GM23248 (cell line): ENCODE results near the gene TRIP6. TPM values are rescaled to one million over a fixed set of nuclear protein-coding genes. Genes with fewer than 3 reads are reported as not detected.
A peak's percentile ranks its signal among the peaks of the same experiment; 100 is the strongest.

Experiments
- DNase-seq: peaks from one replicate; pipeline ENCODE4 v3.0.0-alpha.2; 2015
- H2AFZ ChIP-seq: fragments of 200-600 bp; sonication (generic); 2 replicates; pipeline ENCODE4 v1.6.1; 2016; ENCODE audit warnings: antibody characterized with exemption
- H3F3A ChIP-seq: fragments of 200-600 bp; sonication (generic); 2 replicates; pipeline ENCODE4 v1.6.1; 2016; ENCODE audit warnings: mild to moderate bottlenecking, antibody characterized with exemption, mixed run types; ENCODE audit not compliant: insufficient read depth
- H3K27ac ChIP-seq: fragments of 200-600 bp; sonication (generic); 2 replicates; pipeline ENCODE4 v1.5.1; 2016; ENCODE audit warnings: mild to moderate bottlenecking
- H3K27me3 ChIP-seq: fragments of 200-600 bp; sonication (generic); replicated peaks from 2 replicates; pipeline ENCODE4 v1.6.1; 2016; ENCODE audit warnings: mild to moderate bottlenecking; ENCODE audit not compliant: insufficient read depth
- H3K36me3 ChIP-seq: fragments of 200-600 bp; sonication (generic); 2 replicates; pipeline ENCODE4 v1.6.1; 2016; ENCODE audit warnings: low read depth, mild to moderate bottlenecking
- H3K4me1 ChIP-seq: fragments of 200-600 bp; sonication (generic); 2 replicates; pipeline ENCODE4 v1.6.1; 2016; ENCODE audit warnings: mild to moderate bottlenecking; ENCODE audit not compliant: insufficient read depth
- H3K4me2 ChIP-seq: fragments of 200-600 bp; sonication (generic); one replicate; pipeline ENCODE4 v1.6.1; 2016; ENCODE audit warnings: mild to moderate bottlenecking; ENCODE audit not compliant: unreplicated experiment
- H3K4me3 ChIP-seq: fragments of 200-600 bp; sonication (generic); 2 replicates; pipeline ENCODE4 v1.5.1; 2016; ENCODE audit warnings: mild to moderate bottlenecking
- H3K79me2 ChIP-seq: fragments of 200-600 bp; sonication (generic); 2 replicates; pipeline ENCODE4 v1.6.1; 2016; ENCODE audit warnings: mild to moderate bottlenecking; ENCODE audit not compliant: insufficient read depth
- H3K9ac ChIP-seq: fragments of 200-600 bp; sonication (generic); 2 replicates; pipeline ENCODE4 v1.6.1; 2016; ENCODE audit warnings: mild to moderate bottlenecking
- H3K9me2 ChIP-seq: fragments of 200-600 bp; sonication (generic); 2 replicates; pipeline ENCODE4 v1.6.1; 2016; ENCODE audit warnings: mixed run types, mild to moderate bottlenecking, moderate library complexity; ENCODE audit not compliant: insufficient read depth
- H3K9me3 ChIP-seq: fragments of 200-600 bp; sonication (generic); one replicate; pipeline ENCODE4 v1.6.1; 2017; ENCODE audit warnings: low read depth
- H4K20me1 ChIP-seq: fragments of 200-600 bp; sonication (generic); 2 replicates; pipeline ENCODE4 v1.6.0; 2016; ENCODE audit not compliant: insufficient read depth
- EZH2 ChIP-seq: fragments of 200-600 bp; sonication (generic); IDR thresholded peaks from 2 replicates; pipeline ENCODE4 v1.6.1; 2018; ENCODE audit warnings: antibody characterized with exemption, mild to moderate bottlenecking; ENCODE audit not compliant: insufficient read depth, poor library complexity, severe bottlenecking
- EZH2phosphoT487 ChIP-seq: fragments of 200-600 bp; sonication (generic); IDR thresholded peaks from 2 replicates; pipeline ENCODE4 v1.6.1; 2018; ENCODE audit warnings: antibody characterized with exemption, moderate library complexity, mild to moderate bottlenecking, low read depth; ENCODE audit not compliant: insufficient read depth
- WGBS, 2 experiments: methylation state at CpG; one replicate each; pipeline ENCODE4 v1.1.6; 2015 to 2017; ENCODE audit warnings: low lambda C conversion rate in 2 of 2, low coverage in 1 of 2; ENCODE audit errors: missing lambda C conversion rate in 2 of 2; 5-methylcytosine and 5-hydroxymethylcytosine counted together
- in situ Hi-C: fragments of 300-500 bp; cut with MboI; formaldehyde crosslinking; loops from 2 replicates; pipeline ENCODE4 v1.15.0; 2020
- polyA plus RNA-seq: library from polyadenylated mRNA; unstranded; fragments of >200 nt; fragmentation: Nextera tagmentation; extraction: Ambion mirVana; gene quantifications from 2 replicates; pipeline ENCODE4 v1.2.1, GENCODE V29; 2016
- total RNA-seq: library from RNA; depleted of rRNA; stranded (reverse); fragments of >200 nt; shearing (Covaris generic); gene quantifications from 2 replicates; pipeline ENCODE4 v1.2.3, GENCODE V29; 2014

The TRIP6 gene
- total and polyA plus RNA-seq, 2 experiments from 2014 or later: 68.6 to 113 TPM

DNA sequence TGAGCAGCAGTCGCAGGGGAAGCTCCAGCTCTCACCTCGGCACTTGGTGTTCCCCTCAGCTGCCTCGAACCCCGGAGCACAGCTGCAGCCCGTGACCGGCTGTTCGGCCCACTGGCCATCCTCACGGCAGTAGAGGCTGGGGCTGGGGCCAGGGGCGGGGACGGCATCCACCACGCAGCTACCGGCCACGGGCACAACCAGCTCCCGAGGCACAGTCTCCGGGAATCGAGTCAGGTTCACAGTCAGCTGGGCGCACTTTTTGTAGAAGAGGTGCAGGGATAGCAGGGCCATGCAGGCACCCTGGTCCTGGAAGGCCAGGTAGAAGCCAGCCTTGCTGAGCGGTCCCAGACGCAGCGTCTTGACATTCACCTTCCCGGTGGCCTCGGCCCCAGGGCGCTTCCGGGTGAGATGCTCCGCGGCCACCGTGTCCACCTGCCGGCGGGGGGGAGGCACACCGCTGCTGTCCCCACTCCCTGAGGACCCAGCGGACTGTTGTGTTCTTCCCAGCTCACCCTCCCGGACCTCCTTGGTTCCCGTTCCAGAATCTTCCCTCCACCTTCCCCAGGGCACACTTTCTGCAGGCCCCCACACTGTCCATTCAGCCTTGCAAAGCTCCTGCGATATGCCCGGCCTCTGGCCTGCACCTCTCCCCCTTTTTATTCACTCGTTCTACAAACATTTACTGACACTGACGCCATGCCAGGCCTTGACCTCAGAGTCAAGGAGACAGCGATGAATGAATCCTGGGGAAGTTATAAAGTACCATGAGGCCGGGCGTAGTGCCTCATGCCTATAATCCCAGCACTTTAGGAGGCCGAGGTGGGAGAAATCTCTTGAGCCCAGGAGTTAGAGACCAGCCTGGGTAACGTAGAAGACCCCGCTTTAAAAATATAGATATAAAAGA lies 44.7 kb upstream of the TRIP6 start:
- Histone ChIP-seq H3K4me1 (0 out of 2 replicates have a peak, but pooled peaks cover 14% of the 10 kb centered on the region), H3K9ac (no peak overlapping the region), H3K79me2 (peaks cover 23% of the 10 kb centered on the region), H3K4me2 (no peak overlapping the region), H3K36me3 (no peaks in the 10 kb centered on the region), H3K9me3 (no peaks in the 10 kb centered on the region), H3K9me2 (no peaks in the 10 kb centered on the region), H3K4me3 (no peak overlapping the region), H3F3A (no peaks in the 10 kb centered on the region), H3K27me3 (no peaks in the 10 kb centered on the region), H3K27ac (no peak overlapping the region), H4K20me1 (no peaks in the 10 kb centered on the region), H2AFZ (no peak overlapping the region)
- no peak for DNase-seq
- WGBS, 2 experiments: 91 to 92% methylated on average over 33 to 41 of the region's 43 CpGs
- in situ Hi-C loops: no loop called here
- TF ChIP-seq EZH2: no peak
- no peak for TF ChIP-seq EZH2phosphoT487

DNA sequence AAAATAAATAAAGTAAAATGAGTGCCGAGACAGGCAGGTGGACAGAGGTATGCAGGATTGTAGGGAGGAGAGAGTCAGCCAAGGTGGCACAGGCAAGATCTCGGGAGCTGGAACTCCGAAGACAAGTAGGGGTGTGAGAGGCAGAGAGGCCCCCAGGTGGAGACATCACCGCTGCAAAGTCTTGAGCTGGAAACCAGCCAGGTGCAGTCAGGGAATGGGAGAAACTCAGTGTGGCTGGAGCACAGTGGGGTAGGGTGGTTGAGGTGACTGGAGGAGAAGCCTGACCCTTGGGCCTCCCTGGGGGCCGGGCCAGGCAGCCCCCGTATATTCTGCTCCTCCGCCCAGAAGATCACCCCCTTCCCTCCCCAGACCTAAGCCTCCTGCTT lies 44.1 kb upstream of the TRIP6 start:
- H3K27ac ChIP-seq: no peak overlapping the region
- no peaks in the 10 kb centered on the region for H3K9me3 ChIP-seq
- no peak overlapping the region for H3K4me2 ChIP-seq
- in situ Hi-C loops: no loop called here
- H3K4me1 ChIP-seq: 0 out of 2 replicates have a peak, but pooled peaks cover 14% of the 10 kb centered on the region
- no peaks in the 10 kb centered on the region for H3K36me3 ChIP-seq
- no peaks in the 10 kb centered on the region for H3F3A ChIP-seq
- no peaks in the 10 kb centered on the region for H3K27me3 ChIP-seq
- H4K20me1 ChIP-seq: no peaks in the 10 kb centered on the region
- H3K79me2 ChIP-seq: peaks cover 23% of the 10 kb centered on the region
- DNase-seq: no peak
- H3K4me3 ChIP-seq: no peak overlapping the region
- WGBS, 2 experiments: 74 to 77% methylated on average over 7 of the region's 7 CpGs
- H2AFZ ChIP-seq: no peak overlapping the region
- H3K9me2 ChIP-seq: no peaks in the 10 kb centered on the region
- H3K9ac ChIP-seq: no peak overlapping the region
- TF ChIP-seq EZH2phosphoT487: no peak
- no peak for TF ChIP-seq EZH2

DNA sequence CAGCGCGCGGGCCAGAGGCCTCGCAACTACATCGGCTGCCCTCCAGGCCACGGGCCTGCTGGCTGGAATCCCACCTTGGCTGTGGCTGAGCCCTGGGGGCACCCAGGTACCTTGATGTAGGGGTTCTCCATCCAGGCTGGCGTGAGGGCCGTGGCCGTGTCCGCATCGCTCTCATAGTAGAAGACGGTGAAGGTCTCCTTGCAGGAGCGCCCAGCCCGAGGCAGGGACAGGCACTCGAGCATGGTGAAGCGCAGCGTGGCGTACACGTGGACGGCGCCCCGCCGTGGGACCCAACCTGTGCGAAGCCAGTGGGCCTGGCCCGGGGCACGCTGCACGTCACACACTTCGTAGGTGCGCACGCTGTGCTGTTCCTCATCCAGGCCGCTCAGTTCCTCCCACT lies 43.7 kb upstream of the TRIP6 start:
- no peaks in the 10 kb centered on the region for H3K36me3 ChIP-seq
- no peaks in the 10 kb centered on the region for H3K9me2 ChIP-seq
- TF ChIP-seq EZH2phosphoT487: no peak
- no peak for TF ChIP-seq EZH2
- H3K9me3 ChIP-seq: no peaks in the 10 kb centered on the region
- 0 out of 2 replicates have a peak, but pooled peaks cover 14% of the 10 kb centered on the region for H3K4me1 ChIP-seq
- 95 to 96% methylated on average over 31 of the region's 31 CpGs for WGBS, 2 experiments
- H3K27me3 ChIP-seq: no peaks in the 10 kb centered on the region
- H3K9ac ChIP-seq: no peak overlapping the region
- in situ Hi-C loops: no loop called here
- H3F3A ChIP-seq: no peaks in the 10 kb centered on the region
- no peak overlapping the region for H3K4me3 ChIP-seq
- H4K20me1 ChIP-seq: no peaks in the 10 kb centered on the region
- no peak overlapping the region for H3K4me2 ChIP-seq
- H3K79me2 ChIP-seq: peaks cover 23% of the 10 kb centered on the region
- no peak overlapping the region for H2AFZ ChIP-seq
- DNase-seq: no peak
- H3K27ac ChIP-seq: no peak overlapping the region

DNA sequence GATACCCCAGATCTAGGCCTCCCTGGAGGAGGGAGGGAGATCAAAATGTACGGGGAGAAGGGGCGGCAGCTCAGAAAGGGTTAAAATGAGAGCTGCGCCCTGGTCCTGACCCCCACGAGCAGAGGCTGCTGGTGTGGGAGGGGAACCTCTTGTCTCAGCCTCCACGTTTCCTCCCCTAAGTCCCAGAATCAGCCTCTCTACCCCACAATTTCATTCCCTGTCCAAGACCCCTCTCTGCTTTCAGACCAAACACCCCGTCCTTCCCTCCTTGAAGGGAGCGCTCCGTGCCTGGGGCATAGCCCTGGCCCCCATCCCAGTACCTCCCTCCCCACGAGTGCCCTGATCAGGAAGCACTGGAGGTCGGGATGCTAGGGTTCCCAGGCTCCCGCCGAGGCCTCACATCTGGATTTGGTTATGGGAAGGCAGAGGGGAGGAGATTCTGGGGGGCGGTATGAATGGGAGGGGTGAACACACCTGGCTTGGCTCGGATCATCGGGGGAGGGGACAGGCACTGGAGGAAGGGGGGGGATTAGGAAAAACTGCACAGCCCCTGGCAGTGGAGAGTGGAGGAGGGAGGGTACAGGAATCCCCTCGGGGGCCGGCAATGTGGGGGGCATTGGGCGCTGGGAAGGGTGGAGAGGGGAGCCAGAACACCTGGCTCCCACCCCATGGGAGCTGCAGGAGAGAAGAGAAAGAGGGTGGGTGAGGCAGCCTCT lies 42.5 kb upstream of the TRIP6 start:
- no peaks in the 10 kb centered on the region for H3K36me3 ChIP-seq
- no peaks in the 10 kb centered on the region for H3F3A ChIP-seq
- WGBS, 2 experiments: 34 to 50% methylated on average over 13 to 18 of the region's 18 CpGs
- DNase-seq: peak; percentile 20
- no peak overlapping the region for H3K27ac ChIP-seq
- peaks cover 23% of the 10 kb centered on the region for H3K79me2 ChIP-seq
- H3K9ac ChIP-seq: no peak overlapping the region
- no peaks in the 10 kb centered on the region for H3K9me3 ChIP-seq
- H2AFZ ChIP-seq: no peak overlapping the region
- peak overlapping the region; percentile 90; the same call in 1 of the 2 replicates for H3K4me3 ChIP-seq
- no peaks in the 10 kb centered on the region for H3K27me3 ChIP-seq
- no peaks in the 10 kb centered on the region for H3K9me2 ChIP-seq
- 0 out of 2 replicates have a peak, but pooled peaks cover 14% of the 10 kb centered on the region for H3K4me1 ChIP-seq
- in situ Hi-C loops: no loop called here
- peak overlapping the region; percentile 83 for H3K4me2 ChIP-seq
- H4K20me1 ChIP-seq: no peaks in the 10 kb centered on the region
- no peak for TF ChIP-seq EZH2phosphoT487
- TF ChIP-seq EZH2: no peak
